ENCODE results near the gene PTGES3.
"Not testable (repeated sequence)": the region's sequence is repeated elsewhere in the genome, so short reads cannot be mapped to it uniquely, and the experiment has no call there.

Gene PTGES3, protein sequence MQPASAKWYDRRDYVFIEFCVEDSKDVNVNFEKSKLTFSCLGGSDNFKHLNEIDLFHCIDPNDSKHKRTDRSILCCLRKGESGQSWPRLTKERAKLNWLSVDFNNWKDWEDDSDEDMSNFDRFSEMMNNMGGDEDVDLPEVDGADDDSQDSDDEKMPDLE

DNA sequence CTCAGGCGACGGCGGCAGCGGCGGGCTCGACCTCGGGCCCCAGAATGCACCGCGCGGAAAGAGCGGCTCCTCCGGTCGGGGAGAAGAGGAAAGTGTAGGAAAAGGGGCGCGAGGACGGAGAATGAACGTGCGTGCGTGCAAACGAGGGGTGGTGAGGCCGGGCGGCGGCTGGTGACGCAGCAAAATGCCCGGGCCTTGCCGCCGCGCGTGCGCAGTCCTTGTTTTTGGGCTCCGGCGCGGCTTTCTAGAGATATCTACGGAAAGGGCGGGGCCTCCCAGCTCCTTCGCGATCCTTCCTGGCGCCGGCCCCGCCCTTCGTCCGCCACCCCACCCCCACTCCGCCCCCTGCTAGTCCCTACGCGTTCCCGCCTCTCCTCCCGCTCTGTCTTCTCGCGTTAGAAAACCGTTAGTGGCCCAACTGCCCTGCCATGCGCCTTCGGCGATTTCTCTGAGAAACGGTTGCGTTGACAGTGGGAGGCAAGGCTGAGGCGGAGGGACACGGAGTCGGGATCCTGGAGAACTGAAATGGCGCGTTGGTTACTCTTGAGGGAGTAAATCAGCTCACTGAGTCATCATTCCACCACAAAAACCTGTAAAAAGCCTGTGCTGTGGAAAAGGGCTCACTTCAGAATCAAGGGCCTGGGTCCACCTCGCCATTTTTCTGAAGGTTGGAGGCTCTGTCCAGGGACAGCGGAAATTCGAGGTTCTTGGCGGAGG lies at the start of gene PTGES3:
TSS of gene PTGES3 (minus strand) at position 156 of the 717 bp plus-strand sequence. CDS start 285 bp downstream, outside the sequence.
- peak; percentile 94 to 98 for DNase-seq (ENCODE audit: low read depth in 2 of 2)

DNA sequence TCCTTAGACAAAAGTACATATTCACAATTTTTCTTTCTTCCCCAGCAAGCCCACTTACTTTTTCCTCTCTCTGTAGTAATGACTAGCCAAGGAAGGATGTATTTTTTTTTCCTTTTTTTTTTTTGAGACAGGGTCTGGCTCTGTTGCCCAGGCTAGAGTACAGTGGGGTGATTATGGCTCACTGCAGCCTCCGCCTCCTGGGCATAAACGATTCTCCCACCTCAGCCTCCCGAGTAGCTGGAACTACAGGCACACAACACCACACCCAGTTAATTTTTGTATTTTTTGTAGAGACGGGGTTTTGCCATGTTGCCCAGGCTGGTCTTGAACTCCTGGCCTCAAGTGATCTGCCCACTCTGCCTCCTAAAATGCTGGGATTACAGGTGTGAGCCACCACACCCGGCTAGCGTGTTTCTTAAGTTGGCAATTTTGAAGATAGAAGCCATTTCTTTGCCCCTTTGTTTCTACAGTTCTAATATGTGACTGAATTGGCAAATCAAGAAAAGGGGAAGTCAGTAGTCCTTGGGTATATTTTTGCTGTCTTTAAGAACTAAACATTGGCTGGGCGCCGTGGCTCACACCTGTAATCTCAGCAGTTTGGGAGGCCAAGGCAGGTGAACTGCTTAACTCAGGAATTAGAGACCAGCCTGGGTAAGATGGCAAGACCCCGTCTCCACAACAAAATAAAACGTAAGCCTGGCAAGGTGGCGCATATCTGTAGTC lies 40.2 kb upstream of the PTGES3 start:
- DNase-seq (ENCODE audit: low read depth in 2 of 2): no peak

DNA sequence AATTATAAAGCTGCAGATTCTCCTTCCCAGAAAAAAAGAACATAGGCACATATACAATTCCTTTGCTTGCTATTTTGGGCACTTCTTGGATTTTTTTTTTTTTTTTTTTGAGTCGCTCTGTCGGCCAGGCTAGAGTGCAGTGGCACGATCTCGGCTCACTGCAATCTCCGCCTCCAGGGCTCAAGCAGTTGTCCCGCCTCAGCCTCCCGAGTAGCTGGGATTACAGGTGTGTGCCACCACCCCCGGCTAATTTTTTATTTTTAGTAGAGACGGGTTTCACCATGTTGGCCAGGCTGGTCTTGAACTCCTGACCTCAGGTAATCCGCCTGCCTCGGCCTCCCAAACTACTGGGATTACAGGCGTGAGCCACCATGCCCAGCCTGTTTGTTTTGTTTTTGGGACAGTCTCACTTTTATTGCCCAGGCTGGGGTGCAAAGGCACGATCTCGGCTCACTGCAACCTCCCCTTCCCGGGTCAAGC lies 38.2 kb upstream of the PTGES3 start:
- DNase-seq (ENCODE audit: low read depth in 2 of 2): not testable (repeated sequence)

DNA sequence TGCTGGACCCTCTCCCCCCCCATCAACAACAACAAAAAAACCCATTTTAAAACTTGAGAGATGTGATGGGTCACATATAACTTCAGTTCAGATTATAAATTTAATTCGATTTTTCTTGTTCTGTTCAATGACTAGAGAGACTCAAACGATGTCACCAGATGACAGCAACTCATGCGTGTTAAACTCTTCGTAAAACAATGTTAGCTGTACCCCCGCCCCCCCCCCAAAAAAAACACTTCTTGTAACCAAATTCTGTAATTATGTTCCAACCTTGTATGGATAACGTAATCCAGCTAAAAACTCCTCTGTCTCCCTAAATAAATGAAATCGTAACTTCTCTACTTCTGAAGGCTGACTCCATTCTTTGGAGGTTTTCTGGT lies 37.6 kb upstream of the PTGES3 start:
- no peak for DNase-seq (ENCODE audit: low read depth in 2 of 2)

DNA sequence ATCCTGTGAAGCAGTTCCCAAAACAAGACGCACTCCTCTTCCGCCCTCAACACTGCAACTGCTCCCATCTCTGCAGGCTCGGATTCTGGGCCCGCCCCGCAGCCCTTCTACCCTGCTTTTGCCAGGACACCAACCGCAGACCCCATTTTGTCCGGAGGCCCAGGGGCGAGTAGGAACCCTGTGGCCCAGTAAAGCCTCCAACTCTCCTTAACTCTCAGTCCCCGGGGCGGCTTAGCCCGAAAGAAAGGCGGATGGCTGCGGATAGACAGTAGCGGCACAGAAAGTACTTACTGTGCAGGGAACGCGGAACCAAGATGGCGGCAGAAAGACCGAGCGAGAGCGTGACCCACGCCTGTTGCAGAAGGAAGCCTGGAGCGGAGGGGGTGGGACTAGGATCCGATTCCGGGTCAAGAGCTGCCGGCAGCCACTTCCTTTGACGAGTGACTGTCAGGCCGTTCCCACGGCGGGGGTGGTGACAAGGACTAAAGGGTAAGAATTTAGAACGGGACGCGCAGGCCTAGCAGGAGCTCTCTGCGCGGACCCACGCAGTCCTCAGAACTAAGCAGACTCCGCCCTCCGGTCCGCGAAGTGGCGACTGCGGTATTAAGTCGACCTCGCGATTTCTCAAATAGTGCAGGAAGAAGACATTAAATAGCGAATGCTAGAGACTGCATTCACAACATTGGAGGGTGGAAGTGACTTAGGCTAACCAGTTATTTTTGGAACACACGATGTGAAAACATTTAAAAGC lies 37.1 kb upstream of the PTGES3 start, which contains the start of gene NACA:
TSS of gene NACA (minus strand) at position 328 of the 751 bp plus-strand sequence. CDS start 778 bp downstream, outside the sequence.
- peak; percentile 99 for DNase-seq (ENCODE audit: low read depth in 2 of 2)

DNA sequence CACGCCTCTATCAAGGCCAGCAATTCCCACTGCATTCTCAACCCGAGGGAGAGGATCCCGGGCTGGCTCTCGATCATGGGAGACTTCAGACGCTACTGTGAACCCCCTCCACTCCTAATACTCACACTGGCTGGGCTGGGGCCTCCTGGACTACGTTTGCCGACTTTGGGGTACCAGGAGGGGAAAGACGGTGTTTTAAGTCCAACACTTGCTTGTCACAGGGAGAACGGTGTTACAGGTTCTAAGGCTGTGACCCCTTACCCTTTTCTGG lies 36.6 kb upstream of the PTGES3 start:
- DNase-seq (ENCODE audit: low read depth in 2 of 2): no peak

DNA sequence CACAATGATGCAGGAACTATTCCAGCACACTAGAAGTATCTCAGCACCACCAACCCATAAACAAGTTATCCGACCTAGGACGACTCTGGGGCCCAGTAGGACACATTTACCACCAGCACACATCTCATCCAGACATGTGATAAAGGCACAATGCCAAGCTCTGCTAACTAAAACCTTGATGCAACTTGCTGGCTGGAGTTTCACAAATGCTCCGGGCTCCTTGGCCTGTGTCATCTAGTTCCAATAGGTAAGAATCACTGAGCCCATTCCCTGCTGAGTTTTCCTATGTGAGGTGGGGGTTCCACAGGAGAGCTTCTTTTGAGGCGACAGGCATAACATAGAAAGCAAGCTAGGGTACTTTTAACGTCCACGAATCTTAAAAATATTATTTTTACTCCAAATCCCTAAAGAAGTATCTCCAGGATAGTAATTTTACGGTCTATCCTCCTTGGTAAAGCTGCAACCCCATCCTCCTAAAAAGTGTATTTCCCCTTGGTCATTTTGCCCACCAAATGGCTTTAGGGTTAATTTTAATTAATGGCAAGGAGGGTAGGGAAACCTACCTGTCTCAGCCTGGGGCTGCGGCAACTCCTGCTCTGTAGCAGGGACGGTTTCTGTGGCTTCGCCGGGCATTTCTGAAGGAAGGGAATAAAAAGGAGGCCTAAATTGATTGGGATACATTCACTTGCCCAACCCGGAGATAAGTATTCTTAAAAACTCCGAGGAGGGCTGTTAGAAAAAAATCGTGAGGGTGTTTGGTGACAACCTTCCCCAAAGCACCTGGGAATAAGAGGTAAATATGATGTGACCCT lies 36.0 kb upstream of the PTGES3 start:
- no peak for DNase-seq (ENCODE audit: low read depth in 2 of 2)

DNA sequence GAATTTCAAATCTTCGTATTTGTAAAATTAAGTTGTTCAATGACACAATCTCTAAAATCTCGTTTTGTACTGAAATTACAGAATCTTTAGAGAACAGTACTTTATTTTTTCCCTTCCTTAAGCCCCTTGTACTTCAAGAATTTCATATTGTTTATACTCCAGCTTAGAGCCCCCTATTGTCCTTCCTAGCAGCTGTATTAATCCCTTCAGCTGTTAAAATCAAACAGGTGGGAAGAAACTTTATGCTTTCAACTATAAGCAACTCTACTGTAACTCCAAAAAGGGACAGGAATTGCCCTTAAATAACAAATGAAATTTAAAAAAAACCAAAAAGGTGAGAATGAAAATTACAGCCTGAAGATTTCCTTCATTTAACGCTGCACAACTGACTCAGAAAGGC lies 35.3 kb upstream of the PTGES3 start:
- no peak for DNase-seq (ENCODE audit: low read depth in 2 of 2)

DNA sequence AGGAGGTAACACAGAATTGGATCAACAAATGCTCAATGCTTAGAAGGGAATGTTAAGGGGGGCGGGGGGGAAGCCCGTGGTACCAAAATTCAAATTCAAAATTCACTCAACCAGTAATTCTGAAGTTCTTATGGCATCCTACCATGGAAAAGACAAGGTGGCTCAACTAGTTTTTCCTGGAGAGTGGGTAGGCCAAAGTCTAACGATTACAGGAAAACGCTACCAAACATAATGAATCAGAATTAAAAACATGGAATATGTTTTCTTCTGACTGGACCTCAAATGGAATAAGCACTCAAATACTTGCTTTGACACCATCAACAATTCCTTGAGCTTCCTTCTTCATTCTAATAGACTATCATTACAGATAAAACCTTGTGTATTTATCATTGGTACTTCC lies 34.7 kb upstream of the PTGES3 start:
- no peak for DNase-seq (ENCODE audit: low read depth in 2 of 2)

DNA sequence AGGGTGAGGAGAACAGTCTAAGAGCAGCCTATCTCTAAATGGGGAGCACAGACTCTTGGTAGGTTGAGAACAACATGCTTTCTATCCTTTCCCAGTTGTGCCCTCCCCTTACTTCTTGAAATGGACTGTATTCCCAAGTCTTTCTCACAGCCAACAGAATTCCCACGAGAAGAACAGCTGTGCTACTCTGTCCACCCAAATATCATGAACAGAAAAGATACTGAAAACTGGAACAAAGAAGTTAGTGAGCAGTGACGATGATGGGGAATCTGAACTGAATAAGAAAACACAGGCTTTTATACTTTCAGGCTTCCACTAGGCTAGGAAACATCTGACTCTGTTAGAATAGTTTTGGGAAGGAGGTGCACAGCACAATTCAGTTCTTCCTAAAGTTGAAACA lies 33.6 kb upstream of the PTGES3 start:
- DNase-seq (ENCODE audit: low read depth in 2 of 2): no peak

DNA sequence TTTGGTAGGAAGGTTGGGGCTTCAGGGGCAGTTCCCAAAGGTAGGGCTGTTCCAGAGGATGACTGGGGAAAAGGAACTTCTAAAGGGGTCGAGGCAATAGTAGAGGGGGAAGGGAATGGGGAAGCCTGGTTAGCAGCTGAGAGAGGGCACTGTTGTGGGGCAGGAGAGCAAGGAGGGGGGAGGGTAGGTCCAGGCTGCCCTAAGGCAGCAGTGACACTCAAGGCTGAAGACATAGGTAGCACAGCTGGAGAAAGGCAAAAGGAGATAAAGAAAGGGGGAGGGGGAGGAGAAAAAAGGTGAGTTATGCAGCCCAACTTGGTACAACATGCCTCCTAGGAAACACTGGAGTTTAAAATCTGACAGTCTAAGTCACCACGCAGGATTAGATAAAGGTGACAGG lies 33.1 kb upstream of the PTGES3 start:
- DNase-seq (ENCODE audit: low read depth in 2 of 2): no peak

DNA sequence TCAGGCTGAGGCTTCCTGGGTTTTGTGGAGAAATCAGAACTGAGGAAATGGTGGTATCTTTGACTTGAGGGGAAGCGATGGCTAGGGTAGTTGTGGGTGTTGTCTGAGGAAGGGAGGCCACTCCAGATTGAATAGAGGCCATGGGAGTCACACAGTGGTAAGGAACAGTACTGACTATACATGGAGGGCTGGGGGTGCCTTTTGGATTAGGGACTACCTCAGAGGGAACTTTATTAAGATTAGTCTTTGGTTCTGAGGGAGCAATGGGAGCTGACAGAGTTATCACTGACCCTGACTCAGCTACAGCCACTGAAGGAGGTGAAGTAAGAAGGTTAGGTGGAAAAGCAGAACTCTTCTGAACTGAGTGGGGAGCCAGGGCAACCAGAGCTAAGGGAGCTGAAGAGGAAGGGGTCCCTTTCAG lies 32.7 kb upstream of the PTGES3 start:
- no peak for DNase-seq (ENCODE audit: low read depth in 2 of 2)

DNA sequence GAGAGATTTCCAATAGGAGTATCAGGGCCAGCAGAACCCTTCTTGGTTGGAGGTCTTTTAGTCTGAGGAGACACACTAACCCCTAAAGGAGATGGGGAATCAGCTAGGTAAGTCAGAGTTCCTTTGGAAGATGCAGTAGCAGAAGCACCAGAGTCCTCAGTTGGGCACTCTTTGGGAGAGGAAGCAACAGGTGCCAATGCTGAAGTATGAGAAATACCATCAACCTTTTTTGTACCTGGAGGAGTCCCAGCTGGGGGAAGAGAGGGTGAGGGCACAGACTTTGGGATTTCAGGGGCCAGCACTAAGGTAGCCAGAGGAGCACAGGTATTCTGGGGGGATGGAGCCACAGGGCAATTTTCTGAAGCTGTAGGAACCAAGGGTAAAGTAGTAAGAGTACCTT lies 31.0 kb upstream of the PTGES3 start:
- DNase-seq (ENCODE audit: low read depth in 2 of 2): no peak

DNA sequence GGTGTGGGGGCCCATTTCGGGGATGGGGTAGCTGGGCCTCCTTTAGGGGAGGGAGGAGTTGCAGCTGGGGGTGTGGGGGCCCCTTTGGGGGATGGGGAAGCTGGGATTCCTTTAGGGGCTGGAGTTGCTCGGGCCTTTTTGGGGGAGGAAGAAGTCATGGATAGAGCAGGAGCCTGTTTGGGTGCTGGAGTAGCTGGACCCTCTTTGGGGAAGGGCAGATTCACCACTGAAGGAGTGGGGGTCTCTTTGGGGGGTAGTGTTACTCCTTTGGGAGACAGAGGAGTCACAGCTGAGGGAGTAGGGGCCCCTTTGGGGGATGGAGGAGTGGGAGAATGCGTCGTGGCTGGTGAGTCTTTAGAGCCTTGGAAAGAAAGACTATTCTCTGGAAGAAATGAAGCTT lies 30.6 kb upstream of the PTGES3 start:
- DNase-seq (ENCODE audit: low read depth in 2 of 2): no peak

DNA sequence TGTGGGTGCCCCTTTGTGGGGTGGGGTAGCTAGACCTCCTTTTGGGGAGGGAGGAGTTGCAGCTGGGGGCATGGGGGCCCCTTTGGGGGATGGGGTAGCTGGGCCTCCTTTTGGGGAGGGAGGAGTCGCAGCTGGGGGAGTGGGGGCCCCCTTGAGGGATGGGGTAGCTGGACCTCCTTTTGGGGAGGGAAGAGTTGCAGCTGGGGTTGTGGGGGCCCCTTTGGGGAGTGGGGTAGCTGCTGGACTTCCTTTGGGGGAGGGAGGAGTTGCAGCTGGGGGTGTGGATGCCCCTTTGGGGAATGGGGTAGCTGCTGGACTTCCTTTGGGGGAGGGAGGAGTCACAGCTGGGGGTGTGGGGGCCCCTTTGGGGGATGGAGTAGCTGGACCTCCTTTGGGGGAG lies 30.1 kb upstream of the PTGES3 start:
- DNase-seq (ENCODE audit: low read depth in 2 of 2): no peak

DNA sequence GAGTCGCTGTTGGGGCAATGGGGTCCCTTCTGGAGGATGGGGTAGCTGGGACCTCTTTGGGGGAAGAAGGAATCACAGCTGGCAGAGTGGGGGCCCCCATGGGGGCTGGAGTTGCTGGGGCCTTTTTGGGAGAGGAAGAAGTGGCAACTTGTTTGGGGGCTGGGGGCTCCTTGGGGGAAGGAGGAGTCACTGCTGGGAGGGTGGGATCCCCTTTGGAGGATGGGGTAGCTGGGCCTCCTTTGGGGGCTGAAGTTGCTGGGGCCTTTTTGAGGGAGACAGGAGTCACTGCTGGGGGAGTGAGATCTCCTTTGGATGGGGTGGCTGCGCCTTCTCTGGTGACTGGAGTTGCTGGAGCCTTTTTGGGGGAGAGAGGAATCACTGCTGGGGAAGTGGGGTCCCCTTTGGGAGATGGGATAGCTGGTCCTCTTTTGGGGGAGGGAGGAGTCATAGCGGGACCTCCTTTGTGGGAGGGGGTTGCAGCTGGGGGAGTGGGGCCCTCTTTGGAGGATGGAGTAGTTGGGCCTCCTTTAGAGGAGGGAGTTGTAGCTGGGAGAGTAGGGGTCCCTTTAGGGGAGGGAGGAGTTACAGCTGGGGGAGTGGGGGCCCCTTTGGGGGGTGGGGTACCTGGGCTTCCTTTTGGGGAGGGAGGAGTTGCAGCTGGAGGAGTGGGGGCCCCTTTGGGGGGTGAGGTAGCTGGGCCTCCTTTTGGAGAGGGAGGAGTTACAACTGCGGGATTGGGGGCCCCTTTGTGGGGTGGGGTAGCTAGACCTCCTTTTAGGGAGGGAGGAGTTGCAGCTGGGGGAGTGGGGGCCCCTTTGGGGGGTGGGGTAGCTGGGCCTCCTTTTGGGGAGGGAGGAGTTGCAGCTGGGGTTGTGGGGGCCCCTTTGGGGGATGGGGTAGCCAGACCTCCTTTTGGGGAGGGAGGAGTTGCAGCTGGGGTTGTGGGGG lies 29.1 kb upstream of the PTGES3 start:
- DNase-seq (ENCODE audit: low read depth in 2 of 2): no peak

DNA sequence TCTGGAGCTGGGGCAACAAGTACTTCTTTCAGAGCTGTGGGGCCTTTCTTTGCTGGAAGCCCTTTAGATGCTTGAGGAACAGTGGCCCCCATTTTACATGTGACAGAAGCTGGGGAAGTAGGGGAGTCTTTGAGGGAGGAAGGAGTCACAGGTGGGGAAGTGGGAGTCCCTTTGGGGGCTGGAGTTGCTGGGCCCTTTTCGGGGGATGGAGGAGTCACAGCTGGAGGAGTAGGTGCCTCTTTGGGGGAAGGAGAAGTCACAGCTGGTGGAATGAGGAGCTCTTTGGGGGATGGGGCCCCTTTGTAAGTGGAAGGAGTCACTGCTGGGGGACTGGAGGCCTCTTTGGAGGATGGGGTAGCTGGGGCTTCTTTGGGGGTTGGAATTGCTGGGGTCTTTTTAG lies 28.4 kb upstream of the PTGES3 start:
- no peak for DNase-seq (ENCODE audit: low read depth in 2 of 2)

DNA sequence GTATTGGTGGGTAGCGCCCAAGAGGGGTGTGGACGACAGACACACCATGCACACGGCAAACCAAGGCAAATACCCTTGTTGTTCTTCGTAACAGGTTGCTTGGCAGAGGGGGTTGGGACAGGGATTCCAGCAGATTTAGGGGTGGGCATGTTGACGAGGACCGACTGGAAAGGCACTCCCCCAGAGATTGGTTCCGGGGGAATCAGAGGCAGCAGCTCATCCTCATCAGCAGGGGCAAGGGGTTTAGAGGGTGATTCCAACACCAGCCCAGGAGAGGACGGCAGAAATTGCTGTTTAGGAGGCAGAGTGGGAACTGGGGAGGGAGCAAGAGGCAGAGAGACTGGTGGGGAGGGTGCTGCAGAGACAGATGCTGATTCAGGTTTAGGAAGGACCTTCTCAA lies 27.7 kb upstream of the PTGES3 start:
- no peak for DNase-seq (ENCODE audit: low read depth in 2 of 2)

DNA sequence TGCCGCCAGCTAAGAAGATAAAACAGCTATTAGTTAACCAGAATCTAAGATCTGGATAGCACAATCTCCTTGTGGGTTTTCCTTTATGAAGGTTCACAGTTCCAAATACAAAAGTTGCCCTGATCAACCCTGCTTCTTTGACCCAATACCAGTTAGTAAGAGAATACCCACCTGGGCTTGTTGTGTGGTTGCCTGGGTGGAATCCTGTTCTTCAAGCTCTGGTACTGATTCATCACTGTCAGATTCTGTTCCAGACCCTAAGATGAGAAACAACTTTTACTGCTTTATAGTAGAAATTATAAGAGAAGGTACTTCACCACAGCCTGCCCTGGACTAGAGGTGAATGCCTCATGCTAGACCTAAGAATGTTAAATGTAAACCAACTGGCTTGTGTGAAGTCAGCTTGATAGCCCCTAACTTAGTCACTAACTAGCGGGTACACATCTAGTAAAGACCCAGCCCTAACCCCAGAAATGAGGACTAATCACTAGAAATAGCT lies 26.4 kb upstream of the PTGES3 start:
- no peak for DNase-seq (ENCODE audit: low read depth in 2 of 2)

DNA sequence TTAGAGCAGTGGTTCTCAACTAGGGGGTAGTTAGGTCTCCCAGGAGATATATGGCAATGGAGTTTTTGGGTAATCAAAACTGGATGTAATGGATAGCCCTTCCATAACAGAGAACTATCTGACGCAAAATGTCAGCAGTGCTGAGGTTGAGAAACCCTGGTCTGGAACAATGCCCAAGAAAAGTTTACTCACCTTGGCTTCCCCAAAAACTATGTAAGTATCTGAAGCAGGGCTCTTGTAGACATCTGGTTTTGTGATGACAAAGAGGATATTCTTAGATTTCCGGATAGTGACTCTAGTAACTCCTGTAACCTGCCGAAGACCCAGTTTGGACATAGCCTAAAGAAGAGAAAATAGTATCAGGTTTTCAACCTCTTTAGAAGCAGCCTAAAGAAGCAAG lies 25.3 kb upstream of the PTGES3 start:
- DNase-seq (ENCODE audit: low read depth in 2 of 2): no peak
